ENCODE measurements around the gene PARD3. TPM values are rescaled to one million over a fixed set of nuclear protein-coding genes. Genes with fewer than 3 reads are reported as not detected.

PARD3 gene
- total RNA-seq, 1 donor from 2014 or later: 76.4 TPM

GRCh38 chr10:34581801-34582532, 233.1 kb downstream of the PARD3 start:
- DNase-seq (ENCODE audit: low read depth): no peak
- no peak for TF ChIP-seq CTCF (IDR thresholded peaks at IDR 0.05; ENCODE audit: insufficient read depth, low read length, poor library complexity, severe bottlenecking)
- no peaks in the 10 kb centered on the region for H3K36me3 ChIP-seq (ENCODE audit: control insufficient read depth, insufficient read depth, low read length)
- H3K27me3 ChIP-seq (ENCODE audit: control insufficient read depth, insufficient read depth, low read length): no peaks in the 10 kb centered on the region
- no peak overlapping the region for H3K4me3 ChIP-seq (ENCODE audit: low read depth, low read length)

GRCh38 chr10:34580643-34581042, 234.5 kb downstream of the PARD3 start:
- no peak for DNase-seq (ENCODE audit: low read depth)
- Histone ChIP-seq H3K36me3 (ENCODE audit: control insufficient read depth, insufficient read depth, low read length) (no peaks in the 10 kb centered on the region), H3K4me3 (ENCODE audit: low read depth, low read length) (no peak overlapping the region), H3K27me3 (ENCODE audit: control insufficient read depth, insufficient read depth, low read length) (no peaks in the 10 kb centered on the region)
- no peak for TF ChIP-seq CTCF (IDR thresholded peaks at IDR 0.05; ENCODE audit: insufficient read depth, low read length, poor library complexity, severe bottlenecking)

- DNase-seq (ENCODE audit: low read depth): no peak
- Histone ChIP-seq H3K36me3 (ENCODE audit: control insufficient read depth, insufficient read depth, low read length) (no peaks in the 10 kb centered on the region), H3K27me3 (ENCODE audit: control insufficient read depth, insufficient read depth, low read length) (no peaks in the 10 kb centered on the region), H3K4me3 (ENCODE audit: low read depth, low read length) (no peak overlapping the region)
- TF ChIP-seq CTCF (IDR thresholded peaks at IDR 0.05; ENCODE audit: insufficient read depth, low read length, poor library complexity, severe bottlenecking): no peak
Measured at GRCh38 chr10:34580214-34580613, 234.9 kb downstream of the PARD3 start.

GRCh38 chr10:34578468-34578867, 236.6 kb downstream of the PARD3 start:
- no peak for TF ChIP-seq CTCF (IDR thresholded peaks at IDR 0.05; ENCODE audit: insufficient read depth, low read length, poor library complexity, severe bottlenecking)
- no peaks in the 10 kb centered on the region for H3K36me3 ChIP-seq (ENCODE audit: control insufficient read depth, insufficient read depth, low read length)
- no peak overlapping the region for H3K4me3 ChIP-seq (ENCODE audit: low read depth, low read length)
- DNase-seq (ENCODE audit: low read depth): no peak
- H3K27me3 ChIP-seq (ENCODE audit: control insufficient read depth, insufficient read depth, low read length): no peaks in the 10 kb centered on the region

GRCh38 chr10:34576797-34577196, 238.3 kb downstream of the PARD3 start:
- TF ChIP-seq CTCF (IDR thresholded peaks at IDR 0.05; ENCODE audit: insufficient read depth, low read length, poor library complexity, severe bottlenecking): no peak
- DNase-seq (ENCODE audit: low read depth): no peak

GRCh38 chr10:34575882-34576281, 239.2 kb downstream of the PARD3 start:
- no peaks in the 10 kb centered on the region for H3K27me3 ChIP-seq (ENCODE audit: control insufficient read depth, insufficient read depth, low read length)
- H3K36me3 ChIP-seq (ENCODE audit: control insufficient read depth, insufficient read depth, low read length): no peaks in the 10 kb centered on the region
- DNase-seq (ENCODE audit: low read depth): no peak
- no peak overlapping the region for H3K4me3 ChIP-seq (ENCODE audit: low read depth, low read length)
- no peak for TF ChIP-seq CTCF (IDR thresholded peaks at IDR 0.05; ENCODE audit: insufficient read depth, low read length, poor library complexity, severe bottlenecking)

More at GRCh38 chr10:34576797-34577196, 238.3 kb downstream of the PARD3 start:
- Histone ChIP-seq H3K27me3 (ENCODE audit: control insufficient read depth, insufficient read depth, low read length) (no peaks in the 10 kb centered on the region), H3K4me3 (ENCODE audit: low read depth, low read length) (no peak overlapping the region), H3K36me3 (ENCODE audit: control insufficient read depth, insufficient read depth, low read length) (no peaks in the 10 kb centered on the region)

Data from kidney epithelial cell (primary cell).